Thoracic aorta (tissue), 2 donors: ENCODE data around the gene GLTPD2. TPM values are rescaled to one million over a fixed set of nuclear protein-coding genes. Genes with fewer than 3 reads are reported as not detected.

Source experiments
- ATAC-seq: fragments of 150-250 bp; one replicate; pipeline ENCODE4 v1.8.0; 2017; ENCODE audit warnings: low read depth; ENCODE audit not compliant: insufficient number of reproducible peaks, low FRiP score
- DNase-seq: peaks from one replicate; pipeline ENCODE4 v3.0.0-alpha.2; 2020; ENCODE audit warnings: low spot score
- H3K27ac ChIP-seq, 2 donors: fragments of 200-600 bp; sonication (generic); 1 replicate in 1 of 2; 2 replicates in 1 of 2; pipeline ENCODE4 v1.5.1; 2016; ENCODE audit warnings: mild to moderate bottlenecking in 2 of 2, moderate library complexity in 2 of 2
- H3K27me3 ChIP-seq: fragments of 200-600 bp; sonication (generic); replicated peaks from 2 replicates; pipeline ENCODE4 v1.6.0; 2016; ENCODE audit warnings: mild to moderate bottlenecking; ENCODE audit not compliant: insufficient read depth
- H3K36me3 ChIP-seq: fragments of 200-600 bp; sonication (generic); one replicate; pipeline ENCODE4 v1.5.1; 2016
- H3K4me1 ChIP-seq, 2 donors: fragments of 200-600 bp; sonication (generic); 1 replicate in 1 of 2; 2 replicates in 1 of 2; pipeline versions ENCODE4 v1.5.1 to v1.6.0; 2016; ENCODE audit warnings: low read depth in 2 of 2, mild to moderate bottlenecking in 1 of 2; ENCODE audit not compliant: control insufficient read depth in 1 of 2
- H3K4me3 ChIP-seq: fragments of 200-600 bp; sonication (generic); 2 replicates; pipeline ENCODE4 v1.5.1; 2016; ENCODE audit warnings: mild to moderate bottlenecking
- H3K9me3 ChIP-seq: fragments of 200-600 bp; sonication (generic); 2 replicates; pipeline ENCODE4 v1.5.1; 2016
- total RNA-seq, 2 donors: library from RNA; depleted of rRNA; stranded (reverse); fragments of >200 nt; gene quantifications; one replicate each; pipeline versions ENCODE4 v1.1.0 to v1.2.3, GENCODE V29; 2016
- TF ChIP-seq, protein P1 (sequence below): fragments of 200-600 bp; sonication (generic); IDR thresholded peaks from one replicate; pipeline ENCODE4 v1.5.1; 2019; ENCODE audit warnings: antibody characterized with exemption

GLTPD2 gene
- total RNA-seq, 2 donors from 2014 or later, result not detected

DNA sequence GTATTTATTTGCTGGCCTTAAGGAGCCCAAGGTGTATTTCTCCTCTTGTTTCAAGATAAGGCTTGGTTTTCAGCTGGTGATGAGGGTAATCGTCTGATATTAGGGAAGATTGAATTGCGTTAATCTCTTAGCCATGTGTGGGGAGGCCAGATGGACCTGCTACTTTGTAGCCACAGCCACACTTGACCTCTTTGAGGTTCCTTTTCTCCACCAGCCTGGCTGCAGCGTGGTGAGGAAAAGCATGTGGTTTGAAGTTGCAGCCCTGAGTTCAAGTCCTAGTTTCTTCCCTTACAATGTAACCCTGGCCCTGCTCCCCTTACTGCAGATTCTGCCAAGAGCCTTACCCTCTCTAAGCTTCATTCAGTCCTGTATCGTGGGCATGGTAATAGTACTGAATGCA is 47.5 kb downstream of the GLTPD2 start:
- no peak for DNase-seq
- Histone ChIP-seq H3K4me3 (no peak overlapping the region), H3K36me3 (no peaks in the 10 kb centered on the region), H3K9me3 (no peaks in the 10 kb centered on the region), H3K27me3 (no peaks in the 10 kb centered on the region), H3K4me1 (peaks cover 9 to 17% of the 10 kb centered on the region in 2 donors), H3K27ac (no peak overlapping the region)
- no peak for ATAC-seq
- TF ChIP-seq, protein P1, sequence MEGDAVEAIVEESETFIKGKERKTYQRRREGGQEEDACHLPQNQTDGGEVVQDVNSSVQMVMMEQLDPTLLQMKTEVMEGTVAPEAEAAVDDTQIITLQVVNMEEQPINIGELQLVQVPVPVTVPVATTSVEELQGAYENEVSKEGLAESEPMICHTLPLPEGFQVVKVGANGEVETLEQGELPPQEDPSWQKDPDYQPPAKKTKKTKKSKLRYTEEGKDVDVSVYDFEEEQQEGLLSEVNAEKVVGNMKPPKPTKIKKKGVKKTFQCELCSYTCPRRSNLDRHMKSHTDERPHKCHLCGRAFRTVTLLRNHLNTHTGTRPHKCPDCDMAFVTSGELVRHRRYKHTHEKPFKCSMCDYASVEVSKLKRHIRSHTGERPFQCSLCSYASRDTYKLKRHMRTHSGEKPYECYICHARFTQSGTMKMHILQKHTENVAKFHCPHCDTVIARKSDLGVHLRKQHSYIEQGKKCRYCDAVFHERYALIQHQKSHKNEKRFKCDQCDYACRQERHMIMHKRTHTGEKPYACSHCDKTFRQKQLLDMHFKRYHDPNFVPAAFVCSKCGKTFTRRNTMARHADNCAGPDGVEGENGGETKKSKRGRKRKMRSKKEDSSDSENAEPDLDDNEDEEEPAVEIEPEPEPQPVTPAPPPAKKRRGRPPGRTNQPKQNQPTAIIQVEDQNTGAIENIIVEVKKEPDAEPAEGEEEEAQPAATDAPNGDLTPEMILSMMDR, result no peak

DNA sequence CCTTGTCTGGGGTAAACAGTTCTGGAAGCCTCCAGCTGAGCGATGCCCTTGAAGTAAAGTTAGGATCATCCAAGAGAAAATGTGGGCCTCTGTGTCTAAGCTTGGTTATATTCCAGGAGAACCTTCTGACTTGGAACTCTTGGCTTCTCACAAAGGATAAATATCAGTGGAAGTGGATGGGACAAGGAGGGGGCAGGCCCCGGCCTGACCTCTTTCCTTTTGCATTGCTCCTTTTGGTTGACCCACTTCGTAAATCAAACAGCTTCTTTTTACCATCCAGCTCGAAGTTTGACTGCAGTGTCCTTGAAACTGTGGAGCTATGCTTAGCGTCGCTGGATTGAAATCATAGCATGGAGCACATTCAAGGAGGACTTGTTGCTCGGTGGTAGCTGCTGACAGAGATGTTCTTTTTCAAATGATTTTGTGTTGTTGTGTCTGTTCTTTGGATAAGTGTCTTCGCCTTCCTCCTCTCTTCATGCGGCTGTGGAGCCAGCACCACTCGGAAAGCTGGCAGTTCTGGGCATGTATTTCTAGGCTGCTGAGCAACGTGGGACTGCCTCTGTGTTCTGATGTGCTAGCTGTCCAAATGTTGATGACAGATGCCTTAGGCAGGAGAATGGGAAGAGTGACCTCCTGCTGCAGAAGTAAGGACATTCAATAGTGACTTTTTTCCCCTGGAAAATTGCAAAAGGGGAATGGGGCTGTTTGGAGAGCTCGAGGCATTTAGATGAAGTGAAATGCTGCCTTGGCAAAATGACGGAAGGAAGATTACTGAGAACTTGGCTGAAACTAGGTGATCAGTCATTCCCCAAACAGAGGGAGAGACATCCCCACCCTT is 48.9 kb downstream of the GLTPD2 start:
- Histone ChIP-seq H3K9me3 (no peaks in the 10 kb centered on the region), H3K27me3 (no peaks in the 10 kb centered on the region), H3K4me3 (no peak overlapping the region), H3K36me3 (no peaks in the 10 kb centered on the region), H3K27ac (no peak overlapping the region), H3K4me1 (peaks cover 9 to 17% of the 10 kb centered on the region in 2 donors)
- ATAC-seq, result no peak
- DNase-seq, result no peak
- TF ChIP-seq, protein P1, result no peak

DNA sequence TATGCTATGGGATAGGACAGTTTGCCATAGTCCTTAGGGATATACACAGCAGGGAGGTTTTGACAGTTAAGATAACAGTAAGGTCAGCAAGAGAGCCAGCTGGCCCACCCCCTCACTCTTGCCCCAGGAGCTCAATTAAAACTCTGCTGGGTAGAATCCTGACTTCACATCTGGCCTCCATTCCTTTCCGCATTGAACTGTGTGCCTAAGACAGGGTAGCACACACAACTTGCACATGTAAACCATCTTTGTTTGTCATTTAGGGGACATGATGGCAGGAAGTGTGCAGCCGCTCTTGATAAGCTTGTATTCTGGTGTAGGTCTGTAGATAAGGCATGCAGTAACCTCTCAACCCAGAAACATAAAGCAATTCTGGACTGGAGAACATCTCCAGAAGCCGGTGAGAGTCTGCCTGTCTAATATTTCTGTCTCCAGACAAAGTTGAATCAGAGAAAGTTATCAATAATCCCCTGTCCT is 49.6 kb downstream of the GLTPD2 start:
- no peaks in the 10 kb centered on the region for H3K9me3 ChIP-seq
- H3K27ac ChIP-seq, result no peak overlapping the region
- peaks cover 9 to 17% of the 10 kb centered on the region in 2 donors for H3K4me1 ChIP-seq
- ATAC-seq (no peak), DNase-seq (no peak)
- TF ChIP-seq, protein P1, result no peak
- H3K36me3 ChIP-seq, result no peaks in the 10 kb centered on the region
- no peaks in the 10 kb centered on the region for H3K27me3 ChIP-seq
- no peak overlapping the region for H3K4me3 ChIP-seq

DNA sequence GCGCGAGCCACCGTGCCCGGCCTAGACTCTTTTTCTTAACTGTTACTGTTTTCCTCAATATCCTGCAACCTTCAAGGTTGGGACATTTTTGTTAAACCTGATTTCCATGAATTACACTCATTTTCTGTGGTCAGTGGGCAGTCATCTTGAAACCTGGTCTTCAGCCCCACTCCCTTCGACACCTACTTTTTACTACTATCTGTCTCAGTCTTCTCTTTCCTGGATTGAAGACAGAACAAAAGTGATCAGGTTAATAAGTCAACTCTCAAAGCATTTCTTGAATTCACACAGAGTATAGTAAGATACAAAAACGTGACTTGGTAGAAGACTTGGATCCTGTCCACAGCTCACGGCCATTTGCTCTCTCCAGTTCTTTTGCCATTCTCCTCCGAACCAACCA is 50.5 kb downstream of the GLTPD2 start:
- Histone ChIP-seq H3K9me3 (no peaks in the 10 kb centered on the region), H3K27ac (no peak overlapping the region), H3K36me3 (no peaks in the 10 kb centered on the region), H3K4me1 (peaks cover 7 to 11% of the 10 kb centered on the region in 2 donors), H3K4me3 (no peak overlapping the region), H3K27me3 (no peaks in the 10 kb centered on the region)
- TF ChIP-seq, protein P1, result no peak
- no peak for ATAC-seq
- no peak for DNase-seq

Other genes with a start within 250 kb of the GLTPD2 start
- gene MYBBP1A, start 233.6 kb upstream of the GLTPD2 start, total RNA-seq, result 10 to 100 TPM; 47.4 to 92.6 TPM
- gene GGT6, start 228.4 kb upstream of the GLTPD2 start, total RNA-seq, result not detected
- 1 to 10 TPM; 2.6 to 2.8 TPM for gene SMTNL2, start 204.4 kb upstream of the GLTPD2 start, total RNA-seq
- gene ALOX15, start 147.3 kb upstream of the GLTPD2 start, total RNA-seq, result not detected
- 10 to 100 TPM; 21.1 to 71.2 TPM for gene PELP1, start 84.8 kb upstream of the GLTPD2 start, total RNA-seq
- 10 to 100 TPM; 64.5 to 66.3 TPM for gene ARRB2, start 78.3 kb upstream of the GLTPD2 start, total RNA-seq
- 10 to 100 TPM; 18.8 to 21.9 TPM for gene MED11, start 57.5 kb upstream of the GLTPD2 start, total RNA-seq
- gene ZMYND15, start 49.1 kb upstream of the GLTPD2 start, total RNA-seq, result 1 to 10 TPM; 2.5 to 5.8 TPM
- gene CXCL16, start 49.0 kb upstream of the GLTPD2 start, total RNA-seq, result 10 to 100 TPM; 27.6 to 41.7 TPM
- gene TM4SF5, start 17.1 kb upstream of the GLTPD2 start, total RNA-seq, result not detected
- 1 to 10 TPM; 5.9 to 8.3 TPM for gene VMO1, start 2.6 kb upstream of the GLTPD2 start, total RNA-seq
- 100 to 1,000 TPM in 1 of 2 donors, 10 to 100 TPM in 1; 70.0 to 160 TPM for gene PSMB6, start 7.2 kb downstream of the GLTPD2 start, total RNA-seq
- gene PLD2, start 18.2 kb downstream of the GLTPD2 start, total RNA-seq, result 10 to 100 TPM; 38.3 to 75.3 TPM
- gene MINK1, start 44.4 kb downstream of the GLTPD2 start, total RNA-seq, result 10 to 100 TPM; 44.0 to 45.0 TPM
- 1 to 10 TPM; 1.9 to 5.6 TPM for gene C17orf107, start 110.6 kb downstream of the GLTPD2 start, total RNA-seq
- gene CHRNE, start 114.1 kb downstream of the GLTPD2 start, total RNA-seq, result 1 to 10 TPM in 1 of 2 donors, not detected in 1; 4.1 TPM
- not detected for gene GP1BA, start 143.3 kb downstream of the GLTPD2 start, total RNA-seq
- gene SLC25A11, start 151.1 kb downstream of the GLTPD2 start, total RNA-seq, result 10 to 100 TPM; 27.0 to 39.7 TPM
- 10 to 100 TPM; 32.4 to 38.3 TPM for gene RNF167, start 151.3 kb downstream of the GLTPD2 start, total RNA-seq
- 1,000 to 10,000 TPM in 1 of 2 donors, 100 to 1,000 TPM in 1; 806 to 1,230 TPM for gene PFN1, start 159.6 kb downstream of the GLTPD2 start, total RNA-seq
- gene ENO3, start 162.2 kb downstream of the GLTPD2 start, total RNA-seq, result 1 to 10 TPM; 2.5 to 2.7 TPM
- gene SPAG7, start 178.9 kb downstream of the GLTPD2 start, total RNA-seq, result 10 to 100 TPM; 32.3 to 43.1 TPM
- gene CAMTA2, start 198.7 kb downstream of the GLTPD2 start, total RNA-seq, result 10 to 100 TPM; 31.3 to 34.0 TPM
- gene INCA1, start 208.6 kb downstream of the GLTPD2 start, total RNA-seq, result 1 to 10 TPM in 1 of 2 donors, not detected in 1; 1.2 TPM
- gene KIF1C, start 209.0 kb downstream of the GLTPD2 start, total RNA-seq, result 100 to 1,000 TPM; 113 to 152 TPM
- gene SLC52A1, start 246.5 kb downstream of the GLTPD2 start, total RNA-seq, result not detected